Gastrocnemius medialis (tissue), 4 donors: ENCODE measurements around the gene GRM8.

Experiments
- CTCF ChIP-seq, 5 experiments: fragments of 450-650 bp in 3 of 5; fragments of 200-600 bp in 2 of 5; sonication (generic) in 2 of 5; IDR thresholded peaks in 4 of 5; conservative IDR thresholded peaks in 1 of 5; 1 replicate in 4 of 5; 2 replicates in 1 of 5; pipeline ENCODE4 v1.5.1; 2016 to 2019; ENCODE audit warnings: antibody characterized with exemption in 5 of 5, mild to moderate bottlenecking in 3 of 5, moderate library complexity in 3 of 5
- POLR2A ChIP-seq, 2 donors: fragments of 450-650 bp; IDR thresholded peaks; one replicate each; pipeline ENCODE4 v1.6.1; 2017; ENCODE audit warnings: antibody characterized with exemption in 2 of 2, mild to moderate bottlenecking in 2 of 2, moderate library complexity in 2 of 2

GRCh38 chr7:126799541-126799940, 453.2 kb downstream of the GRM8 start:
- TF ChIP-seq CTCF (IDR thresholded peaks at IDR 0.05 in 4 of 5, conservative IDR thresholded peaks at IDR 0.05 in 1 of 5) (no peak), POLR2A (IDR thresholded peaks at IDR 0.05) (no peak)
